ENCODE data around the gene MS4A4A.
"Not testable (repeated sequence)": the region's sequence is repeated elsewhere in the genome, so short reads cannot be mapped to it uniquely, and the experiment has no call there.

MS4A4A gene

DNA sequence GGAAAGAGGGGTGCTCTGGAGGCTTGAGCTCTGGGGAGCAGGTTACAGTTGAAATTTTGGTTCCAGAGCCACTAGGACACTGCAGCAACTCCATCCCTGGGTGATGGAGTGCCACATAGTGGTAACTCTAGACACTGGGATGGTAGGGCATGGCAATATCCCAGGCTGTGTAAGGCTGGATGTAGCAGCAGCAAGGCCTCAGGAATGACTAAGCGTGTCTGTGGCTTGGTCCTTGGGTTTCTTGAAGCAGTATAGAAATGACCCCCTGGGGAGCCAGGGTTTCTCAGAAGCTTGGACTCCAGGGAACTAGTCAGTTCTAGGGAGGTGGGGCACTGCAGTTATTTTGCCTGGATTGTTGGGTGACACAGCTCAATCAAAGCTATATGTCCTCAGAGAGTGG is 8.1 kb downstream of the MS4A4A start:
- Histone ChIP-seq H3K27me3 (no peaks in the 10 kb centered on the region), H3K36me3 (no peaks in the 10 kb centered on the region), H3K4me3 (ENCODE audit: low read depth, low read length) (no peak overlapping the region), H3K4me1 (no peaks in the 10 kb centered on the region), H3K9me3 (no peaks in the 10 kb centered on the region)
- no peak for TF ChIP-seq CTCF (IDR thresholded peaks at IDR 0.05; ENCODE audit: low read depth, low read length)
- no peak for DNase-seq

DNA sequence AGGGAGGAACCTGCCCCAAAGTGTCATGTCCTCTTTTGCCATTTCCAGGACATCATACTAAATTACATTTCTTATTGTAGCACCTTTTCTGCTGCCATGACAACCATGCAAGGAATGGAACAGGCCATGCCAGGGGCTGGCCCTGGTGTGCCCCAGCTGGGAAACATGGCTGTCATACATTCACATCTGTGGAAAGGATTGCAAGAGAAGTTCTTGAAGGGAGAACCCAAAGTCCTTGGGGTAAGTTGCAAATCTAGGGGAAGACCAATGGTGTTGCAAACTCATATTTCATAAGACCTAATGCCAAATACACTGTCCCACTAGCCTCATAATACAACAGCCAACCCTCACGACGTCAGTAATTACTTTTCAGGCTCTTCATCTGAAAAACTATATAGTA is 11.7 kb downstream of the MS4A4A start:
- TF ChIP-seq CTCF (IDR thresholded peaks at IDR 0.05; ENCODE audit: low read depth, low read length): no peak
- no peak overlapping the region for H3K4me3 ChIP-seq (ENCODE audit: low read depth, low read length)

DNA sequence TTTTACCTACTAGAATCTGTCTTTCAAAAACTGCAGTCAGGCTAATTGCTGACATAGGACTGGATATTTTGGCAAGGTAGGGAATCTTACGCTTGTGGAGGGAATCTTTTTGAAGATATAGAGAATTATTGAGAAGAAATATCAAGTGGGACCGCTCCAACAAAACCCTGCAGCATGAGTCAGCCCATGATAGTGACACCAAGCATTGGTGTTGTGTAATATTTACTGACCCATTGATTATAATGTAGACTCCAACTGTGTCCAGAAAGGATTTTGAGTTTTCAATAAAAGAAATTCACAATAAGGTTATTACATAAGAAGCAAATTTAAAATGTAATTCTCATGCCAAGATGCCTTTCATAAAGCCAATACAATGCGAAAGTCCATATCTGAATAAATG is 20.7 kb downstream of the MS4A4A start:
- Histone ChIP-seq H3K27me3 (no peaks in the 10 kb centered on the region), H3K4me1 (no peaks in the 10 kb centered on the region), H3K9me3 (no peaks in the 10 kb centered on the region), H3K4me3 (ENCODE audit: low read depth, low read length) (no peak overlapping the region), H3K36me3 (no peaks in the 10 kb centered on the region)
- DNase-seq: no peak
- TF ChIP-seq CTCF (IDR thresholded peaks at IDR 0.05; ENCODE audit: low read depth, low read length): no peak

More for the DNA sequence above, 11.7 kb downstream of the MS4A4A start:
- H3K27me3 ChIP-seq: no peaks in the 10 kb centered on the region
- DNase-seq: no peak
- no peaks in the 10 kb centered on the region for H3K9me3 ChIP-seq
- H3K36me3 ChIP-seq: no peaks in the 10 kb centered on the region
- H3K4me1 ChIP-seq: no peaks in the 10 kb centered on the region

GRCh38 chr11:60301884-60302283 is 21.4 kb downstream of the MS4A4A start:
- not testable (repeated sequence) for H3K36me3 ChIP-seq; H3K4me1 ChIP-seq; H3K4me3 ChIP-seq (ENCODE audit: low read depth, low read length); DNase-seq; H3K27me3 ChIP-seq; H3K9me3 ChIP-seq

GRCh38 chr11:60303661-60304060 is 23.2 kb downstream of the MS4A4A start:
- DNase-seq: no peak
- H3K36me3 ChIP-seq: no peaks in the 10 kb centered on the region
- TF ChIP-seq CTCF (IDR thresholded peaks at IDR 0.05; ENCODE audit: low read depth, low read length): no peak
- no peaks in the 10 kb centered on the region for H3K27me3 ChIP-seq
- no peaks in the 10 kb centered on the region for H3K4me1 ChIP-seq
- H3K4me3 ChIP-seq (ENCODE audit: low read depth, low read length): no peak overlapping the region
- H3K9me3 ChIP-seq: no peaks in the 10 kb centered on the region

DNA sequence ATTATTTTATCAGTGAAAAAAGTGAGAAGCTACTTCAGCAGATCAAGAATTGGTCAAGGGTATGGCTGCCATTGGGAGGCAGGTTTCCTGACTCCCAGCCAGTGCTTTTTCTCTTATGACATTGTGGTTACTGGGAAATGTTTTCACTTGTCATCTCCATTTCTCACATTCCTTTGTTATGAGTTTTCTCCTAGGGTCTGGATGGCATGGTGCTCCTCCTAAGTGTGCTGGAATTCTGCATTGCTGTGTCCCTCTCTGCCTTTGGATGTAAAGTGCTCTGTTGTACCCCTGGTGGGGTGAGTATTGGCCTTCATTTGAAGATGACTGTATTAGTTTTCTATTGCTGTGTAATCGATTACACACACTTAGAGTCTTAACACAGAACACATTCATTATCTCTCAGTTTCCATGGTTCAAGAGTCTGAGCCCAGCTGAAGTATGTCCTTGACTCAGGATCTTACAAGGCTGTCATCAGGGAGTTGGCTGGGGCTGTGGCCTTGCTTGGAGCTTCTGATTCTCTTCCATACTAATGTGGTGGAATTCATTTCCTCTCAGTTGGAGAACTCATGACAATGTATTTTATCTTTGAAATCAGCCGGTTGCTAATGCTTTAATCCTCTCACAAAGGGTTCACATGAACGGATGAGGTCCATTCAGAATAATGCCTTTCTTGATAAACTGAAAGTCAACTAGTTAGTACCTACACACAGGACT is 25.6 kb downstream of the MS4A4A start:
- no peak for TF ChIP-seq CTCF (IDR thresholded peaks at IDR 0.05; ENCODE audit: low read depth, low read length)
- Histone ChIP-seq H3K4me3 (ENCODE audit: low read depth, low read length) (no peak overlapping the region), H3K36me3 (no peaks in the 10 kb centered on the region), H3K9me3 (no peaks in the 10 kb centered on the region), H3K27me3 (no peaks in the 10 kb centered on the region), H3K4me1 (no peaks in the 10 kb centered on the region)
- no peak for DNase-seq

Data from BE2C (cell line).